ENCODE data around the gene ZNF397.

Gene ZNF397

DNA sequence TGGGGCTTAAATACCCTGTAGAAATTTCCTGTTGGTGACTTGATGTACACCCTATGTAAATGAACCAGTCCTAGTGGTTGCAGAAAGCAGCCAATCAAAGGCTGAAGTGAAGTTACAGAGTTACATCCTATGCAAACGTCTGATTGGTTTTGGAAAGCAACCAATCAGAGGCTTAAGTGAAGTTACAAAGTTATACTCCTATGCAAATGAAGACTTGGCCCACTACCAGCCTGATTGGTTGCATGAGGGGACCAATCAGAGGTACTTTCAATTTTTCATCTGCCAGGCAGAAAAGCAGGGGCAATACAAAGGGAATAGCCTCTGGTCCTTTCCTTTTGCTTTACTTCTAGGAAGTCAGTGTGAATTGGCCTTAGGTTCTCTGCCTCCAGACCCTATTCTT lies 13.6 kb upstream of the ZNF397 start:
- H3K4me3 ChIP-seq (replicated peaks; ENCODE audit: low read depth, low read length) = no peak overlapping the region
- TF ChIP-seq, protein P1, sequence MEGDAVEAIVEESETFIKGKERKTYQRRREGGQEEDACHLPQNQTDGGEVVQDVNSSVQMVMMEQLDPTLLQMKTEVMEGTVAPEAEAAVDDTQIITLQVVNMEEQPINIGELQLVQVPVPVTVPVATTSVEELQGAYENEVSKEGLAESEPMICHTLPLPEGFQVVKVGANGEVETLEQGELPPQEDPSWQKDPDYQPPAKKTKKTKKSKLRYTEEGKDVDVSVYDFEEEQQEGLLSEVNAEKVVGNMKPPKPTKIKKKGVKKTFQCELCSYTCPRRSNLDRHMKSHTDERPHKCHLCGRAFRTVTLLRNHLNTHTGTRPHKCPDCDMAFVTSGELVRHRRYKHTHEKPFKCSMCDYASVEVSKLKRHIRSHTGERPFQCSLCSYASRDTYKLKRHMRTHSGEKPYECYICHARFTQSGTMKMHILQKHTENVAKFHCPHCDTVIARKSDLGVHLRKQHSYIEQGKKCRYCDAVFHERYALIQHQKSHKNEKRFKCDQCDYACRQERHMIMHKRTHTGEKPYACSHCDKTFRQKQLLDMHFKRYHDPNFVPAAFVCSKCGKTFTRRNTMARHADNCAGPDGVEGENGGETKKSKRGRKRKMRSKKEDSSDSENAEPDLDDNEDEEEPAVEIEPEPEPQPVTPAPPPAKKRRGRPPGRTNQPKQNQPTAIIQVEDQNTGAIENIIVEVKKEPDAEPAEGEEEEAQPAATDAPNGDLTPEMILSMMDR (IDR thresholded peaks at IDR 0.05; ENCODE audit: low read depth, low read length, missing control alignments) = no peak

DNA sequence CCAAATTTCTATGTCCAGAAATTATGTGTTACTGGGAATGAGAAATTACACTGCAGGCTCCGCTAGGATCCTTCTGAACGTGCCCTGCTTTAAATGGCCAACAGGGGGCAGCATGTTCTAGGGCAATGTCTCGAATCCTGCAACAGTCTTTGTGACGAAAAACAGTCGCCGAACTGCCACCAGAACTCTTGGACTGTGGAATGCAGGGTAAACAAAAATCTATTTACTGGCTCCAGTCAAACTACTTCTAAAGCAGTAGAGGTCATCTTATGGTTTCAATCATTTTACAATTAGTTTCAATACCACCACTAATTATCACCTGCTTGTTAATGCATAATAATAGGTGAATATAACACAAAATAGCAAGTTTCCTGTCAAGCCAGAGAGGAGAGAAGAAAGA lies 9.8 kb upstream of the ZNF397 start:
- DNase-seq (ENCODE audit: extremely low read depth, low read depth) = peak; percentile 47
- H3K4me3 ChIP-seq (replicated peaks; ENCODE audit: low read depth, low read length) = no peak overlapping the region
- TF ChIP-seq, protein P1 (IDR thresholded peaks at IDR 0.05; ENCODE audit: low read depth, low read length, missing control alignments) = peak; percentile 89

More for the DNA sequence above, 13.6 kb upstream of the ZNF397 start:
- DNase-seq (ENCODE audit: extremely low read depth, low read depth) = no peak

DNA sequence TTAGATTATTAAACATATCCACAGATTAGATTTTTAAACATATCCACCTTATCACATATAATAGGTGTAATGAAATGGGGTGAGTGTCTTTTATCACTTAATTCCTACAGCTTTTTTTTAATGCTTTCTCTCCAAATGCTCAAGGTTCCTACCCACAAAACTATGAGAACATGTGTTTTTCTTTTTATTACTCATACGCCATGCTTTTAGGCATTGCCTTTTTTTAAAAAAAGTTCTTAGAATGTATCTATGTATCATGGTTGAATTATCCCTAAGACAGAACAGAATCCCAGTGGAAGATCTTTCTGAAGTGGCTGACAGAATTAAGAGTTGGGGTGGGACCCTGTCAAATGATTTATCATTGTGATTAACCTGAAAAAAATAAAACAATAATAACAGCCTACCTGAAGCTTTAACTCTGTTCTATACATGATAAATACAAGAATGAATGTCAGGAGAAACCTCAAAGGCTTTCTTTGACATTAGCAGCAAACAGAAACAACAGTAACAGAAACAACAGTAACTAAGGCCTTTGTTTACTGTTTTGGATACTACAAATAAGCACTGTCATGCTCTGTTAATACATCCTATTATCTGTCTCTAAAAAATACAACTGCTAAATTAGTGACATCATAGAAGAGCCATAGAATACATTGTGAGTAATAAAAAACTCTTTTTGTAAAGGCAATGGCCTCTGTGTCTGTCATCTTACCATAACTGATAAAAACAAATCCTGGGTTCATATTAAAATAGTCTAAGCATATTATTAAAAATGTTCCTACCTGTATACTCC lies 4.1 kb upstream of the ZNF397 start:
- TF ChIP-seq, protein P1 (IDR thresholded peaks at IDR 0.05; ENCODE audit: low read depth, low read length, missing control alignments) = no peak
- no peak for DNase-seq (ENCODE audit: extremely low read depth, low read depth)
- no peak overlapping the region for H3K4me3 ChIP-seq (replicated peaks; ENCODE audit: low read depth, low read length)

DNA sequence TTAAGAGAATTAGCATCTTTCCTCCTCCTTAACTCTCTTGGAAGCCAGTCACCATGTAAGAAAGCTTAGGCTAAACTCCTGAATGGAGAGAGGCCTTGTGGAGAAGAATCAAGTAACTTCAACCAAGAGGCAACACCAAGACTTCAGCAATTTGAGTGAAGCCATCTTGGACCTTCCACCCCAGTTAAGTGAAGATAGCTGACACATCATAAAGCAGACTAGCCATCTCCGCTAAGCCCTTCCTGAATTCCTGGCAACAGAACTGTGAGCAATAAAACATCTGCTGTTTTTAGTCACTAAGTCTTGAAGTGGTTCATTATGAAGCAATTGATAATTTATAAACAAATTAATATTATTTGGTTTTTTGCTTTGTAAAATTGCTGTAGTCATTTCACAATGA lies 1.5 kb upstream of the ZNF397 start:
- DNase-seq (ENCODE audit: extremely low read depth, low read depth) = no peak
- H3K4me3 ChIP-seq (replicated peaks; ENCODE audit: low read depth, low read length) = no peak overlapping the region
- TF ChIP-seq, protein P1 (IDR thresholded peaks at IDR 0.05; ENCODE audit: low read depth, low read length, missing control alignments) = no peak

DNA sequence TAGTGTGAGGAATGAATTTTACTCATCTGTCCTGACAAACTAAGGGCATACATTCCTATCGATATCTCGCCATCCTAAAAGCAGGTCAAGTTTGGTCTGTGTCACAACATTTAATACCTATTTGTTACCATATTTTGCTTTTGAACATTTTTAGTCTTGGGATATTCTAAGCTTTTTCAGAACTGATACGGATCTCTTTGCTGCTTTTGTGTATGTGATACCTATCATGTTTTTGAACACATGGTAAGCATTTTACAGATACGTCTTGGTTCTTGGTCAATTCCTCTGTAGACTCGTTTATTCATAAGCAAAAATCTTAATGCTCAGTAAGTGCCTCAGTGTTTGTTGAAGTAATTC lies 592 bp downstream of the ZNF397 start:
- H3K4me3 ChIP-seq (replicated peaks; ENCODE audit: low read depth, low read length) = peak overlapping the region; percentile 58
- no peak for DNase-seq (ENCODE audit: extremely low read depth, low read depth)
- TF ChIP-seq, protein P1 (IDR thresholded peaks at IDR 0.05; ENCODE audit: low read depth, low read length, missing control alignments) = no peak

DNA sequence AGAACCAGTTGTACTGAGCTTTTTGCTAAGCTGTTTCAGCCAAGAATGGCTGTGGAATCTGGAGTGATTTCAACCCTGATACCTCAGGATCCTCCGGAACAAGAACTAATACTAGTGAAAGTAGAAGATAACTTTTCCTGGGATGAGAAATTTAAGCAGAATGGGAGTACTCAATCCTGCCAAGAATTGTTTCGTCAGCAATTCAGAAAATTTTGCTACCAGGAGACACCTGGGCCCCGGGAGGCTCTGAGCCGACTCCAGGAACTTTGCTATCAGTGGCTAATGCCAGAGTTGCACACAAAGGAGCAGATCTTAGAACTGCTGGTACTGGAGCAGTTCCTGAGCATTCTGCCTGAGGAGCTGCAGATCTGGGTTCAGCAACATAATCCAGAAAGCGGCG lies 1.6 kb downstream of the ZNF397 start:
- TF ChIP-seq, protein P1 (IDR thresholded peaks at IDR 0.05; ENCODE audit: low read depth, low read length, missing control alignments) = no peak
- no peak for DNase-seq (ENCODE audit: extremely low read depth, low read depth)
- H3K4me3 ChIP-seq (replicated peaks; ENCODE audit: low read depth, low read length) = no peak overlapping the region

DNA sequence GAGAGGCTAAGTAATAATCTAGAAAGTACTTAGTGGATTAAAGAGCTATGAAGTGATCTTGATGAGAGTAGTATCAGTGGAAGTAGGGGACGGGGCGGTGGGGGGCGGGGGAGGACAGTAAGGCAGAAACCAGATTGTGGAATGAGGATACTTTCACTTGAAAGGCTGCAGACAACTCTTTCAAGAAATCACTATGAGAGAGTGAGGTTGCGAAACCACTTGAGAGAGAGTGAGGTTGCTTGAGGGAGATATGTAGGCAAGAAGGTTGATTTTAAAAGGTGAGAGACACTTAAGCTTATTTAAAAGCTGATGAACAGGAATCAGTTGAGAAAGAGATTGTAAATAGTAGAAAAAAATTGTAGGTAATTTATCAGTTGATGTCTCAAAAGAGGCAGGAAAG lies 3.8 kb downstream of the ZNF397 start:
- no peak for DNase-seq (ENCODE audit: extremely low read depth, low read depth)
- no peak overlapping the region for H3K4me3 ChIP-seq (replicated peaks; ENCODE audit: low read depth, low read length)
- TF ChIP-seq, protein P1 (IDR thresholded peaks at IDR 0.05; ENCODE audit: low read depth, low read length, missing control alignments) = no peak
